Fibroblast of lung (primary cell): ENCODE measurements around the gene RNGTT.

Source experiments
- CTCF ChIP-seq, 2 donors: IDR thresholded peaks in 1 of 2; conservative IDR thresholded peaks in 1 of 2; 1 replicate in 1 of 2; 2 replicates in 1 of 2; pipeline ENCODE4 v1.5.1; 2011 to 2012; ENCODE audit warnings: low read length in 2 of 2, control low read depth in 1 of 2, inconsistent platforms in 1 of 2, low read depth in 1 of 2, mild to moderate bottlenecking in 1 of 2
- EZH2 ChIP-seq: IDR thresholded peaks from 2 replicates; pipeline ENCODE4 v1.5.1; 2012; ENCODE audit warnings: low read length, control low read depth, mild to moderate bottlenecking; ENCODE audit errors: missing control alignments

GRCh38 chr6:88623531-88623930 lies 339.9 kb downstream of the RNGTT start:
- no peak for TF ChIP-seq CTCF (conservative IDR thresholded peaks at IDR 0.05 in 1 of 2, IDR thresholded peaks at IDR 0.05 in 1 of 2; ENCODE audit: low read depth in 1 of 2, low read length in 2 of 2)
- TF ChIP-seq EZH2, result no peak
